Esophagus squamous epithelium (tissue), 4 donors: ENCODE measurements around the gene PSMD11.

ENCODE experiments used
- CTCF ChIP-seq, 6 experiments: fragments of 450-650 bp in 4 of 6; fragments of 200-600 bp in 2 of 6; sonication (generic) in 2 of 6; IDR thresholded peaks; one replicate each; pipeline ENCODE4 v1.5.1; 2016 to 2019; ENCODE audit warnings: antibody characterized with exemption in 6 of 6, mild to moderate bottlenecking in 4 of 6, moderate library complexity in 4 of 6
- POLR2A ChIP-seq, 4 donors: fragments of 450-650 bp; IDR thresholded peaks; one replicate each; pipeline ENCODE4 v1.6.1; 2017; ENCODE audit warnings: antibody characterized with exemption in 4 of 4, mild to moderate bottlenecking in 4 of 4, moderate library complexity in 3 of 4

GRCh38 chr17:32515677-32516383, 71.5 kb downstream of the PSMD11 start:
- TF ChIP-seq CTCF (IDR thresholded peaks at IDR 0.05) = no peak
- no peak for TF ChIP-seq POLR2A (IDR thresholded peaks at IDR 0.05)
